Neural cell (in vitro differentiated cells): ENCODE results near the gene HAVCR1.

ENCODE experiments used
- CTCF ChIP-seq: fragments of 450-650 bp; IDR thresholded peaks from 2 replicates; pipeline ENCODE4 v1.5.1; 2014; ENCODE audit warnings: antibody characterized with exemption, mild to moderate bottlenecking, moderate library complexity; ENCODE audit not compliant: poor library complexity, severe bottlenecking
- EP300 ChIP-seq: fragments of 450-650 bp; conservative IDR thresholded peaks from 2 replicates; pipeline ENCODE4 v1.6.1; 2014; ENCODE audit warnings: antibody characterized with exemption, mild to moderate bottlenecking, moderate library complexity; ENCODE audit not compliant: poor library complexity, severe bottlenecking
- EZH2 ChIP-seq: fragments of 200-600, 300-800 bp; shearing (Covaris generic), sonication (generic); IDR thresholded peaks from 2 replicates; pipeline ENCODE4 v1.6.1; 2014; ENCODE audit warnings: antibody characterized with exemption, low read length, borderline replicate concordance, mild to moderate bottlenecking; ENCODE audit not compliant: insufficient read depth, poor library complexity, severe bottlenecking
- POLR2AphosphoS5 ChIP-seq: IDR thresholded peaks from 2 replicates; pipeline ENCODE4 v1.6.1; 2012
- REST ChIP-seq: IDR thresholded peaks from 2 replicates; pipeline ENCODE4 v1.6.1; 2012; ENCODE audit warnings: borderline replicate concordance
- TAF1 ChIP-seq: IDR thresholded peaks from 2 replicates; pipeline ENCODE4 v1.6.1; 2012; ENCODE audit warnings: low read depth

- TF ChIP-seq CTCF (no peak), POLR2AphosphoS5 (no peak), TAF1 (no peak), EP300 (no peak), REST (no peak), EZH2 (no peak)
Measured at GRCh38 chr5:157038568-157039187, 20.2 kb downstream of the HAVCR1 start.
